Activated naive CD8-positive, alpha-beta T cell (primary cell): ENCODE measurements around the gene ZNF586.
A peak's percentile ranks its signal among the peaks of the same experiment; 100 is the strongest.
"Not testable (repeated sequence)": the region's sequence is repeated elsewhere in the genome, so short reads cannot be mapped to it uniquely, and the experiment has no call there.

Experiments used
- H3K27ac Mint-ChIP-seq: one replicate; pipeline ENCODE4 v1.8.0; 2021; ENCODE audit warnings: mixed read lengths
- H3K27me3 Mint-ChIP-seq: one replicate; pipeline ENCODE4 v1.8.0; 2021; ENCODE audit warnings: mixed read lengths
- H3K36me3 Mint-ChIP-seq: one replicate; pipeline ENCODE4 v1.8.0; 2021; ENCODE audit warnings: mixed read lengths
- H3K4me1 Mint-ChIP-seq: one replicate; pipeline ENCODE4 v1.8.0; 2021; ENCODE audit warnings: low read depth, mixed read lengths
- H3K4me3 Mint-ChIP-seq: one replicate; pipeline ENCODE4 v1.8.0; 2021; ENCODE audit warnings: mild to moderate bottlenecking, mixed read lengths
- H3K9me3 Mint-ChIP-seq: one replicate; pipeline ENCODE4 v1.8.0; 2021; ENCODE audit warnings: low read depth, mixed read lengths

The ZNF586 gene

GRCh38 chr19:57769345-57770131, at the start of gene ZNF586:
ZNF586 (plus strand) TSS chr19:57769676; CDS start chr19:57769843, 167 bp downstream.
- Mint-ChIP-seq H3K36me3 (peaks cover 38% of the 10 kb centered on the region), H3K4me1 (peaks cover 33% of the 10 kb centered on the region), H3K27ac (peak within 1 kb of the TSS; percentile 91), H3K9me3 (peaks cover 22% of the 10 kb centered on the region), H3K27me3 (no peaks in the 10 kb centered on the region), H3K4me3 (peak within 1 kb of the TSS; percentile 94)

- peaks cover 40% of the 10 kb centered on the region for H3K9me3 Mint-ChIP-seq
- no peak overlapping the region for H3K4me3 Mint-ChIP-seq
- no peak overlapping the region for H3K27ac Mint-ChIP-seq
- H3K27me3 Mint-ChIP-seq, result no peaks in the 10 kb centered on the region
- H3K4me1 Mint-ChIP-seq, result peaks cover 9% of the 10 kb centered on the region
- H3K36me3 Mint-ChIP-seq, result peaks cover 69% of the 10 kb centered on the region
These were observed 49.5 kb upstream of the ZNF586 start for GRCh38 chr19:57719901-57720519.

GRCh38 chr19:57720878-57721277, 48.6 kb upstream of the ZNF586 start:
- H3K9me3 Mint-ChIP-seq, result peaks cover 37% of the 10 kb centered on the region
- H3K4me1 Mint-ChIP-seq, result peaks cover 10% of the 10 kb centered on the region
- H3K36me3 Mint-ChIP-seq, result peaks cover 67% of the 10 kb centered on the region
- H3K27ac Mint-ChIP-seq, result no peak overlapping the region
- no peak overlapping the region for H3K4me3 Mint-ChIP-seq
- H3K27me3 Mint-ChIP-seq, result no peaks in the 10 kb centered on the region

DNA sequence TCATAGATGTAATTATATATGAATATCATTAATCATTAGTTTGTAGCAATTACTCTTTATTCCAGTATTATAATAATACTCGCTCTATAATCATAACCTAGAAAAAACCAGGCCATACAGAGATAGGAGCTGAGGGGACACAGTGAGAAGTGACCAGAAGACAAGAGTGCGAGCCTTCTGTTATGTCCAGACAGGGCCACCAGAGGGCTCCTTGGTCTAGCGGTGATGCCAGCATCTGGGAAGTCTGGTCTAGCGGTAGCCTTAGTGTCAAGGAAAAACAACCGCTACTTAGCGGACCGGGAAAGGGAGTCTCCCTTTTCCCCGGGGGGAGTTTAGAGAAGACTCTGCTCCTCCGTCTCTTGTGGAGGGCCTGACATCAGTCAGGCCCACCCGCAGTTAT, 31.2 kb upstream of the ZNF586 start:
- H3K9me3 Mint-ChIP-seq, H3K27ac Mint-ChIP-seq, H3K4me1 Mint-ChIP-seq, H3K4me3 Mint-ChIP-seq, H3K36me3 Mint-ChIP-seq, H3K27me3 Mint-ChIP-seq: not testable (repeated sequence)

DNA sequence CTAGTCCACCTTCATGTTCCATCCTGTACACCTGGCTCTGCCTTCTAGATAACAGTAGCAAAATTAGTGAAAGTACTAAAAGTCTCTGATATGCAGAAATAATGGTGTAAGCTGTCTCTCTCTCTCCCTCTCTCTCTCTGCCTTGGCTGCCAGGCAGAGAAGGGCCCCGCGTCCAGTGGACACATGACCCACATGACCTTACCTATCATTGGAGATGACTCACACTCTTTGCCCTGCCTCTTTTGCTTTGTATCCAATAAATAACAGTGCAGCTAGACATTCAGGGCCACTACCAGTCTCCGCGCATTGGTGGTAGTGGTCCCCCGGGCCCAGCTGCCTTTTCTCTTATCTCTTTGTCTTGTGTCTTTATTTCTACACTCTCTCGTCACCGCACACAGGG, 30.7 kb upstream of the ZNF586 start:
- not testable (repeated sequence) for H3K27me3 Mint-ChIP-seq, H3K4me3 Mint-ChIP-seq, H3K9me3 Mint-ChIP-seq, H3K27ac Mint-ChIP-seq, H3K4me1 Mint-ChIP-seq, H3K36me3 Mint-ChIP-seq

- Mint-ChIP-seq H3K9me3 (peaks cover 23% of the 10 kb centered on the region), H3K27ac (peak within 1 kb of the TSS; percentile 94), H3K4me3 (peak within 1 kb of the TSS; percentile 96), H3K4me1 (peaks cover 28% of the 10 kb centered on the region), H3K36me3 (peaks cover 40% of the 10 kb centered on the region), H3K27me3 (no peaks in the 10 kb centered on the region)
These were observed 22.6 kb upstream of the ZNF586 start, which contains the start of gene ZNF776 for GRCh38 chr19:57746580-57747471. ZNF776 (plus strand) TSS chr19:57746815; CDS start chr19:57747059, 244 bp downstream.

- Mint-ChIP-seq H3K4me3 (peak overlapping the region; percentile 96), H3K27ac (peak overlapping the region; percentile 94), H3K9me3 (peaks cover 26% of the 10 kb centered on the region), H3K27me3 (no peaks in the 10 kb centered on the region), H3K4me1 (peaks cover 28% of the 10 kb centered on the region), H3K36me3 (peaks cover 44% of the 10 kb centered on the region)
These were observed 22.0 kb upstream of the ZNF586 start for GRCh38 chr19:57747472-57747807.

- Mint-ChIP-seq H3K36me3 (peaks cover 50% of the 10 kb centered on the region), H3K4me1 (peaks cover 28% of the 10 kb centered on the region), H3K9me3 (peaks cover 30% of the 10 kb centered on the region), H3K27me3 (no peaks in the 10 kb centered on the region), H3K4me3 (peak overlapping the region; percentile 96), H3K27ac (no peak overlapping the region)
These were observed 21.4 kb upstream of the ZNF586 start for GRCh38 chr19:57748029-57748428.

- no peak overlapping the region for H3K4me3 Mint-ChIP-seq
- no peaks in the 10 kb centered on the region for H3K27me3 Mint-ChIP-seq
- H3K27ac Mint-ChIP-seq, result no peak overlapping the region
- H3K4me1 Mint-ChIP-seq, result peaks cover 9% of the 10 kb centered on the region
- H3K9me3 Mint-ChIP-seq, result peaks cover 40% of the 10 kb centered on the region
- peaks cover 78% of the 10 kb centered on the region for H3K36me3 Mint-ChIP-seq
These were observed 15.3 kb upstream of the ZNF586 start for GRCh38 chr19:57754091-57754673.

- no peaks in the 10 kb centered on the region for H3K27me3 Mint-ChIP-seq
- H3K4me1 Mint-ChIP-seq, result peaks cover 5% of the 10 kb centered on the region
- H3K27ac Mint-ChIP-seq, result no peak overlapping the region
- peaks cover 37% of the 10 kb centered on the region for H3K9me3 Mint-ChIP-seq
- H3K4me3 Mint-ChIP-seq, result no peak overlapping the region
- peaks cover 74% of the 10 kb centered on the region for H3K36me3 Mint-ChIP-seq
These were observed 14.4 kb upstream of the ZNF586 start for GRCh38 chr19:57755031-57755430.

- Mint-ChIP-seq H3K4me1 (peaks cover 2% of the 10 kb centered on the region), H3K36me3 (peaks cover 60% of the 10 kb centered on the region), H3K27me3 (no peaks in the 10 kb centered on the region), H3K4me3 (no peak overlapping the region), H3K9me3 (peaks cover 20% of the 10 kb centered on the region), H3K27ac (no peak overlapping the region)
These were observed 11.5 kb upstream of the ZNF586 start for GRCh38 chr19:57757941-57758340.

GRCh38 chr19:57759096-57759495, 10.4 kb upstream of the ZNF586 start:
- Mint-ChIP-seq H3K27me3 (no peaks in the 10 kb centered on the region), H3K4me3 (no peak overlapping the region), H3K36me3 (peaks cover 59% of the 10 kb centered on the region), H3K9me3 (peaks cover 19% of the 10 kb centered on the region), H3K27ac (no peak overlapping the region), H3K4me1 (peaks cover 2% of the 10 kb centered on the region)

GRCh38 chr19:57771417-57771816, 1.9 kb downstream of the ZNF586 start:
- Mint-ChIP-seq H3K4me1 (peaks cover 36% of the 10 kb centered on the region), H3K4me3 (peak overlapping the region; percentile 94), H3K27ac (peak overlapping the region; percentile 34), H3K36me3 (peaks cover 41% of the 10 kb centered on the region), H3K9me3 (peaks cover 29% of the 10 kb centered on the region), H3K27me3 (no peaks in the 10 kb centered on the region)

- Mint-ChIP-seq H3K27ac (no peak overlapping the region), H3K4me1 (peaks cover 40% of the 10 kb centered on the region), H3K4me3 (peak overlapping the region; percentile 30), H3K9me3 (peaks cover 39% of the 10 kb centered on the region), H3K36me3 (peaks cover 46% of the 10 kb centered on the region), H3K27me3 (no peaks in the 10 kb centered on the region)
These were observed 4.0 kb downstream of the ZNF586 start for GRCh38 chr19:57773488-57773887.
